Measurements from ENCODE around the gene OGFOD2.

GRCh38 chr12:122929148-122929538 is 45.9 kb upstream of the OGFOD2 start:
- TF ChIP-seq CTCF (IDR thresholded peaks at IDR 0.05) (no peak), POLR2A (IDR thresholded peaks at IDR 0.05) (no peak)
